ENCODE data around the gene D2HGDH.
"Not testable (repeated sequence)": the region's sequence is repeated elsewhere in the genome, so short reads cannot be mapped to it uniquely, and the experiment has no call there.

The D2HGDH gene

DNA sequence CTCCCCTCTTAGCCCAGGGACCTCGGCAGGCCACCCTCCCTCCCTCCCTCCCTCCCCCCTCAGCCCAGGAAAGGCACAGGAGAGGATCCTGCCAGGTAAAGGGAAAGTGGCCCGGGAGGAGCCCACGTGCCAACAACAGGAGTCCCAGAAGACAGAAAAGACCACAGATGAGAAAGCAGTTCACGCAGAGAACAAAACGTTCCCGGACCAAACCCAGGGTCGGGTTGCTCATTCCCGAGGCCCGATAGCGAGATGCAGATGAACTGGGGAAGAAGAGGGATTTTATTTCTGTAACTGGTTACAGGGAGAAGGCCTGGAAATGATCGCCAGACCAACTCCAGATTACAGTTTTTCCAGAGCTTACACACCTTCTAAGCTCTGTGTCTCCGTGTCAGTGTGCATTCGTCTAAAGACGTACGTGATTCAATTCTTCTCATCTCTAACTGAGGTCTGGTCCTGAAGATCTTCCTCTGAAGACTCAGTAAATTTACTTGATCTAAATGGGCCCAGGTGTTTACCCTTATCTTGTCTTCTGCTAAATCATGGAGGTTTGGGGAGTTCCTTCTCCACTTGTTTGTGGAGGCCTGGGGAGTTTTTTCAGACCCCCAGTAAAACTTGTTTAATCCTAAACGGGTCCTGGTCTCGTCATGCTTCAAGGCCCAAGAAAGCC, 73.8 kb downstream of the D2HGDH start:
- DNase-seq (ENCODE audit: low read depth): no peak

DNA sequence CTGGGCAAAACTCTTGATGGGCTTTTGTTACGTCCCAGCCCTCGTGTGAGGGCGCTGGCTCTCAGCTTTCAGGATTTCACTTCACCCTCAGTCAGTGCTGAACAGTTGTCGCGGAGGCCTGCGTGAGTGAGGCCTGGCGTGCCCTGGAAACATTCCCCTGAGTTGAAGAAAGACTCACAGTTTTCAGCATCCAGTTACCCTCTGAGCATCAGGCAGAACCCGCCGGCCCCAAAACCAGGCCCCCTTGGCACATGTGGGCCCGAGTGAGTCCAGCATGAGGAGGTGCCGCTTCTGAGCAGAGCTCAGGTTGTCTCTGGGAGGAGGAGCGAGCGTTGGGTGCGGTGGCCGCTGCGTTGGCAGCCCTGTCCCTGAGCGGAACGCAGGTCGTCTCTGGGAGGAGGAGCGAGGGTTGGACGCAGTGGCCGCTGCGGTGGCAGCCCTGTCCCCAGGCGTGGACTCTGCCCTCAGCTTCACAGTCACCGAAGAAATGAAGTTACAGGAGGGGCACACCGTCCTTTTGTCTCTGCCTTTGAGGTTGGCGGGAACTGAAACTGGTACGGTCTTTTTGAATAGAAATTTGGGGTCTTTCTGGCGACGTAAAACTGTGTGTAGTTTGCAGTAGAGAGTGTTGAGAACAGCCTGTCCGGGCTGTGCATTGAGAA, 74.4 kb downstream of the D2HGDH start, which contains the start of gene NEU4:
Gene NEU4 (plus strand): TSS at position 473 of the 662 bp plus-strand sequence. CDS start 5,292 bp downstream, outside the sequence.
- DNase-seq (ENCODE audit: low read depth): no peak

DNA sequence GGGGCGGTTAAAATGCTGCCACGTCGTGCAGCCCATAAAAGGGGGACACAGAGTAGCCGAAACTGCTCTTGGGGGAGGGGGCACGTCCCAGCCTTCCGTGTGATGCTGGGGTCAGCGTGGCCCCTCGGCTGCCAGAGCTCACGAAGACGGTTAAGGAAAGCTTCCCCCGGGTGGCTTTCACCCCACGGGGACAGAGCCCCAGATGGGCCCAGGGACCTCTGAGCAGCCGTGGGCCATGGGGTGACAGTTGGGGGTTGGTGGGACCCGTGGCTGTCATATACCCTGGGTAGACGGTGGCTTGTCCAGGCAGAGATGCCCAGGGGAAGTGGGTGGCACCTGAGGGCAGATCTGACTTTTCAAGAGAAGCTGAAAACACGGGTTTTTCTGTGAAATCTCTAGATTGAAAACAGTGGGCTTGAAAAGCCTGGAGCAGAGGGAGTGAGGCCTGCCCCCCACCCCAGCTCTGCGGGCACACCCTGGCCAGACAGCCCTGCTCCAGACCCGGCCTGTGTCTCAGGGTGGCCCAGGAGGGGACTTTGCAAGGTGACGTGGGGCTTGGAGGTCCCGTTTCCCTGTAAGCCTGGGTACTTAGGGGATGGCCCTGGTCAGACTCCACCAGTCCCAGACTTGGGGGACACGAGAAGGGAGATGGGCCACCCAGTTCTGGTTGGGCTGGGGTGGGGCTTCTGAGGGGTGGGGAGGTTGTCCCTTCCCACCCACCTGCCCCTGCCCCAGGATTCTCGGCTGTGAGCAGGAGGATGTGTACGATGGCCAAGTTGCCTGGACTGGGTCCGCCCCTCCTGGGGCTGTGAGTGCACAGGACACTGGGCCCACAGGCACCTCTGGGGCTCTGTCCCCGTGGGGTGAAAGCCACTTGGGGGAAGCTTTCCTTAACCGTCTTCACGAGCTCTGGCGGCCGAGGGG, 75.2 kb downstream of the D2HGDH start:
- no peak for DNase-seq (ENCODE audit: low read depth)

DNA sequence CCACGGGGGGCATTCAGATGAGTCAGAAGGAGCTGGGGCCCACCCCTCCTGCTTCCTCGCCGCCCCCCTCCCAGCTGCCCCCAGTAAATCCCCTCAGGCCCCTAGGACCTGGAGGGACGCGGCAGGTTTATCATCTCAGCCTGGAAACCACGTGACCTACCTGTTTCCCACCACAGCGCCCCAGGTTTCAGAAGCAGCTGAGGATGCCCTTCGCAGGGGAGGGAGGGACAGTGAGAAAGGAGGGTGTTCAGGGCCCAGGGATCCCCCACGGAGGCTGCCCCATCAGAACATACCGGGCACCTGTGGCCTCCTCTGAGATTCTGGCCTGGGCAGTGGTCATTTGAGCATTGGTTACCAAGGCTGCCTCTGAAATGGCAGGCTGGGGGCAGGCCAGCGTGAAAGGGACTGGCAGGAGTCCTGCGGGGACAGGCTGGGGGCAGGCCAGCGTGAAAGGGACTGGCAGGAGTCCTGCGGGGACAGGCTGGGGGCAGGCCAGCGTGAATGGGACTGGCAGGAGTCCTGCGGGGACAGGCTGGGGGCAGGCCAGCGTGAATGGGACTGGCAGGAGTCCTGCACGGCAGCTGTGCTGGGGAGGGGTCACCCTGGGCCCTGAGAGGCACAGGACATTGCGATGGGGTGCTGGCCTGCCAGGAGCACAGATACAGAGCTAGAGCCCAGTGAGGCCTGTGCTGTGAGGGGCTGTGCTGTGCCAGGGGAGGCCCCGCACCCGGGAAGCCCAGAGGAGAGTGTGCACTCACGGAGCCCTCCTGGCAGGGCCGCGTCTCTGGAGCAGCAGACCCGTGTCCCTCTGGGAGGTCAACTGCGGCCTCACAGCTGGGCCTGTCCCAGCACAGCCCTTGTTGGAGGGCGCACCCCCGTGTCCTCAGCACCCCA, 76.1 kb downstream of the D2HGDH start:
- no peak for DNase-seq (ENCODE audit: low read depth)

DNA sequence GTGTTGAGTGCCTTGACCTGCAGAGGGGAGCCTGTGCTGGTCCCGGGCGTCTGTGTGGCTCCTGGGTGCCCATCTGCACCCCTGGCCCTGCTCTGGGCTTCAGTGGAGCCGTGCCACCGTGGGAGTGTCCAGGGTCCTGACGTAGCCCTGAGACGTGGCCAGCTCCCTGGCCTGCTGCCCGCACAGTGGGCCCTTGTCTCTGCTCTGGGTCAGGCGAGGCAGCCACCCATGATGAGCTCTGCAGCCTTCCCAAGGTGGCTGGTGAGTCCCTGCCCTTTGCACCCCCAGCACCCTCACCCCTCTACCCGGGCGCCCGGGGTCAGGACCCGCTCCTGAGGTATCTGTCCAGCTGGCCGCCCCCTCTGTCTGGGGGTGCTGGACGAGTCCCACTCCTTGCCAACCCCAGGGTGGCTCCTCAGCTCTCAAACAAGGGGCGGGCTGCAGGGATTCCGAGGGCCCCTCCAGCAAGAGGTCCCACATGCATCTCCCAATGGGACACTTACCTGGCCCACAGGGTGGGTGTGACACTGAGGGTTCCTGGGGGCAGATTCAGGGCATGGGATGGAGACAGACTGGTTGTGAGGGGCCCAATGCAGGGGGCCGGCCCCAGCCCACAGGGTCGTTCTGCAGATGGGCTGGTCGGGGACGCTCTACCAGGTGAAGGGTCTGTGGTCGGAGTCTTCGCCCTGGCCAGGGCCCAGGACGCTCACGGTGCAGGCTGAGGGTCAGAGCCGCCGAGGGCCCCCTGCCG, 76.9 kb downstream of the D2HGDH start:
- no peak for DNase-seq (ENCODE audit: low read depth)

DNA sequence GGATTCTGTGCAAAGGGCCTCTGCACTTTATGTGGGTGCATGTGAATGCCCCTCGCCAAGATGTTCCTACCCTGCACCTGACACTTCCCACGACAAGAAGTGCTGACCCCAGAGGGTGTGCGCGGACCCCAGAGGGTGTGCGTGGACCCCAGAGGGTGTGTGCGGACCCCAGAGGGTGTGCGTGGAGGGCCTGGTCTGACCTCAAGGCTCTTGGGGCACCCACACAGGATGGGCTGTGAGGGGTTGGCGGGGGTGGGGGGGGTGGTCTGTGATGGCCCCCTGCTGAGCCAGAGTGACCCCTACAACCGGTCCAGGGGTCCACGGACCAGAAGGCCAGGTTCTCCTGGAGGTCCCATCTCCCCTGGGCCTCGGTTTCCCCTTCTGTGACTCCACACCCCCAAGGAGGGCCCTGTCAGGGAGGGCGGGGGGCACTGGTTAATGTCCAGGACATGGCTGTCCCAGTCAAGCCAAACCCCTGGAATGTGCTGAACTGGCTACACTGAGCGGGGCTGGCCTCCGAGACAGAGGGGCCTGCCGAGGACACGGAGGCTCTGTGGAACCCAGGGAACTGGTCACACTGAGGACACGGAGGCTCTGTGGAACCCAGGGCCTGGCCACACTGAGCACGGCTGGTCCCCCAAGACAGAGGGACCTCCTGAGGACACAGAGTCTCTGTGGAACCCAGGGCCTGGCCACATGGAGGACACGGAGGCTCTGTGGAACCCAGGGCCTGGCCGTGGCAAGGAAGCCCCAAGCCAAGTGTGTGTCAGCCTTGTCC, 77.7 kb downstream of the D2HGDH start:
- DNase-seq (ENCODE audit: low read depth): no peak

DNA sequence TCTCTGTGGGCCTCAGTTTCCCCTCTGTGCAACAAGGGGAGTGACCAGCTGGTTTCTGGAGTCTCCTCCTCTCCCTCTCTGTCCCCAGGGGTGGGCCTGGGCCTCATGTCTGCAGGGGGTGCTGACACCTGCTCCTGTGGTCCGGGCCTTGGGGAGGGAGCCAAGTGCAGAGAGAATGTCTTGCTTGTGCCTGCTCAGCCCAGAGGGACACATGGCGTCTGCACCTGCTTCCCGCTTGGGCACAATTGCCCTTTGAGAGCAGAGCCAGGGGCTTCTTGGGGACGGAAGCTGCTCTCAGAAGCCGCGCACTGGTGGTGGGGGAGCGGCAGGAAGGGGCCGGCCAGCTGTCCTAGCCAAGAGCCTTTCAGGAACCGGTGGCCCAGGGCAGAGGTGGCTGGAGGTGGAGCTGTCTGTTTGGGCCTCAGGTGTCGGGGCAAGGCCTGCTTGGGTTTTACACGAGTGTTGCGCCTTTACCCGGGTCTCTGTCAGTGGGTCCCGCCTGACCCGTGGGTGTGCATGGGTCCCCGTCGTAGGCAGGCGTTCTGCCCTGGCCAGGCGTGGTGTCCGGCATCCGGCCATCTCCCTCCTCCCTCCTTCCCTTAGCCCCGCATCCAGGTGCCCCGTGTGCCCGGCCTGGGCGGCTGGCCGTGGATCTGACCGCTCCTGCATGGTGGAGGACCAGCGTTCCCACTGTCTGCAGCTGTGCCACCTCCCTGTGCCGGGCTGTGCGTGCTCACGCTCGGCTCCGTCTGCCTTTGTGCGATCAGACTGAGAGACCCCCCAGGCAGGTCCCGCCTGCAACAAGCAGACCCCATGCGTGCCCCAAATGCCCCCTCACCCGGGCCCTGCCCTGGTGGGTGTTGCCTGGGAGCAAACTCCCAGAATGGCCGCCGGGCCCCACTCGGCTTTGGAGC, 78.6 kb downstream of the D2HGDH start:
- DNase-seq (ENCODE audit: low read depth): no peak

DNA sequence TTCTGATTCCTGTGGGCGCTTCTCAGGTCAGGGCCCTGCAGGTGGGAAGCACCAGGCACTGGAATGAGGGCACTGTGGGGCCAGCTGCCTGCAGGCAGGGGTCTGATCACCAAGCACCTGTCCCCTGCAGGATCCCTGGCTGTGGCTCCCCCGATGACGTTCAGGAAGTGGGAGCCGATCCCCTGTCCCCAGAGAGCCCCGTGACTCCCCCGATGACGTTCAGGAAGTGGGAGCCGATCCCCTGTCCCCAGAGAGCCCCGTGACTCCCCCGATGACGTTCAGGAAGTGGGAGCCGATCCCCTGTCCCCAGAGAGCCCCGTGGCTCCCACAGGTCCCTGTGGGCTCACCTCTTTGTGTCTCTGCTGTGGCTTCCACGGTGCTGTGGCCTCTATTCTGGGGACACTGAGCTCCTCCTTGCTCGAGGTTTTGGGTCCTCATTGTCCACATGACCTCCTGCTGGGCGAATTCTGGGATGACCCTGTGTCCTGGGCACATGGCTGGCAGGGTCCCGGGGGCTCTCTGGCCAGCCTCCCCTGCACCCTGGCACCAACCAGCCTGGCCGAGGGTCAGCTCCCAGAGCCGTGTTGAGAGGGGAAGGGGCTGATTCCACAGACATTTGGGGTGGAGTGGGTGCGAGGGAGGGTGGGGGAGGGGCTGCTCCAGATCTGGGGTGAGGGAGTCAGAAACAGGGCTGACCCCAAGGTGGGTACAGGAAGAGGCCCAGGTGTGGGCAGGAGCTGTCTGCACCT, 79.4 kb downstream of the D2HGDH start:
- DNase-seq (ENCODE audit: low read depth): no peak

DNA sequence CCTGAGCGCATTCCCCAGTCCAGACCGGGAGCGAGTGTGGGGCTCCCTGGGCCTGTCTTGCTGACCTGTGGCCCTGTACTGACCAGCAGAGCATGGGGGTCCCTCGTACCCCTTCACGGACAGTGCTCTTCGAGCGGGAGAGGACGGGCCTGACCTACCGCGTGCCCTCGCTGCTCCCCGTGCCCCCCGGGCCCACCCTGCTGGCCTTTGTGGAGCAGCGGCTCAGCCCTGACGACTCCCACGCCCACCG, 79.9 kb downstream of the D2HGDH start:
- DNase-seq (ENCODE audit: low read depth): no peak

DNA sequence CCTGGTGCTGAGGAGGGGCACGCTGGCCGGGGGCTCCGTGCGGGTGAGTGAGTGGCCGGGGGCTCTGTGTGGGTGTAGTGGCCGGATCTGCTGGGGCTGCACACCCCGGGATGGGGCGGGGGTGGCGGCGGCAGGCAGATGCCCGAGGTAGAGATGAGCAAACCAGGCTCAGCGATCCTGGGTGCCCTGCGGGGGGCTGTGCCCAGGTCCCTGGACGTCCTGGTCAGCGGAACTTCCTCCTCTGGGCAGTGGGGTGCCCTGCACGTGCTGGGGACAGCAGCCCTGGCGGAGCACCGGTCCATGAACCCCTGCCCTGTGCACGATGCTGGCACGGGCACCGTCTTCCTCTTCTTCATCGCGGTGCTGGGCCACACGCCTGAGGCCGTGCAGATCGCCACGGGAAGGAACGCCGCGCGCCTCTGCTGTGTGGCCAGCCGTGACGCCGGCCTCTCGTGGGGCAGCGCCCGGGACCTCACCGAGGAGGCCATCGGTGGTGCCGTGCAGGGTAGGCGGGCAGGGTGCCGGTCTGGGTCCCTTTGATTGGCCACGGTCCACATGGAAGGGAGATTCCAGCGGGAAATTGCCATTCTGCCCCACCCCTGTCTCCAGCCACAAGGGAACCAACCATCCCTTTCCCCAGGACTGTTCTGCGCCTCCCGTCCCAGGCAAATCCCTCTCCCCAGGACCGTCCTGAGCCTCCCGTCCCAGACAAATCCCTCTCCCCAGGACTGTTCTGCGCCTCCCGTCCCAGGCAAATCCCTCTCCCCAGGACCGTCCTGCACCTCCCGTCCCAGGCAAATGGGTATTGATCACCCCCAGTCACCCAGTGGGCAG, 80.4 kb downstream of the D2HGDH start:
- DNase-seq (ENCODE audit: low read depth): no peak

DNA sequence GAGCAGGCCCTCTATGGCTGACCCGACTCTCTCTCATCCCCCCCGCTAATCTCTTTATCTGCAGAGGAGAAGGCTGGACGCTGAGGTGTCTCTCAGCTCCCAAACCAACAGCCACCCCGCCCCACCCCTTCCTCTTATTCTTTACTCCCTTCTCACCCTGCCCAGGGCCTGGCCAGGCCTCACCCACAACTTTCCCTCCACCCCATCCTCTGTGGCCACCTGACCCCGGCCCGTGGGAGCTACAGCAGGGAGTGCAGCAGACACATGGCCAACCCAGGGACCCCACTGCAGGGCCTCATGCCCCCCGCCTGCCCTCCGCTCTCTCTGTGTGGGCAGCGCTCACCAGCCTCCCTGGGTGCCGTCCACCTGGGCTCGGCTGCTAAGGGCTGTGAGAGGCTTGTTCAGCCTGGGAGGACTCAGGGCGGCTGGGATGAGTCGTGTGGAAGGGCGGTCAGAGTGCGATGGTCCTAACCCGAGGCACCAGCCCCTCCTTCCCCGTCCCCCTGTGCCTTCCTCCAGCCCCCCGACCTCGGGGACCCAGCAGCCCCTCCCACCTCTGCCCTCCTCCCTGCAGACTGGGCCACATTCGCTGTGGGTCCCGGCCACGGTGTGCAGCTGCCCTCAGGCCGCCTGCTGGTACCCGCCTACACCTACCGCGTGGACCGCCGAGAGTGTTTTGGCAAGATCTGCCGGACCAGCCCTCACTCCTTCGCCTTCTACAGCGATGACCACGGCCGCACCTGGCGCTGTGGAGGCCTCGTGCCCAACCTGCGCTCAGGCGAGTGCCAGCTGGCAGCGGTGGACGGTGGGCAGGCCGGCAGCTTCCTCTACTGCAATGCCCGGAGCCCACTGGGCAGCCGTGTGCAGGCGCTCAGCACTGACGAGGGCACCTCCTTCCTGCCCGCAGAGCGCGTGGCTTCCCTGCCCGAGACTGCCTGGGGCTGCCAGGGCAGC, 81.3 kb downstream of the D2HGDH start:
- no peak for DNase-seq (ENCODE audit: low read depth)

DNA sequence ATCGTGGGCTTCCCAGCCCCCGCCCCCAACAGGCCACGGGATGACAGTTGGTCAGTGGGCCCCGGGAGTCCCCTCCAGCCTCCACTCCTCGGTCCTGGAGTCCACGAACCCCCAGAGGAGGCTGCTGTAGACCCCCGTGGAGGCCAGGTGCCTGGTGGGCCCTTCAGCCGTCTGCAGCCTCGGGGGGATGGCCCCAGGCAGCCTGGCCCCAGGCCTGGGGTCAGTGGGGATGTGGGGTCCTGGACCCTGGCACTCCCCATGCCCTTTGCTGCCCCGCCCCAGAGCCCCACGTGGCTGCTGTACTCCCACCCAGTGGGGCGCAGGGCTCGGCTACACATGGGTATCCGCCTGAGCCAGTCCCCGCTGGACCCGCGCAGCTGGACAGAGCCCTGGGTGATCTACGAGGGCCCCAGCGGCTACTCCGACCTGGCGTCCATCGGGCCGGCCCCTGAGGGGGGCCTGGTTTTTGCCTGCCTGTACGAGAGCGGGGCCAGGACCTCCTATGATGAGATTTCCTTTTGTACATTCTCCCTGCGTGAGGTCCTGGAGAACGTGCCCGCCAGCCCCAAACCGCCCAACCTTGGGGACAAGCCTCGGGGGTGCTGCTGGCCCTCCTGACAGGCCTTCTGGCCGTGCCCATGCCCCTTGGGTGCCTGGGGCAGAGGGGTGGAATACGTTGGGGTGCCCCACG, 82.1 kb downstream of the D2HGDH start:
- no peak for DNase-seq (ENCODE audit: low read depth)

DNA sequence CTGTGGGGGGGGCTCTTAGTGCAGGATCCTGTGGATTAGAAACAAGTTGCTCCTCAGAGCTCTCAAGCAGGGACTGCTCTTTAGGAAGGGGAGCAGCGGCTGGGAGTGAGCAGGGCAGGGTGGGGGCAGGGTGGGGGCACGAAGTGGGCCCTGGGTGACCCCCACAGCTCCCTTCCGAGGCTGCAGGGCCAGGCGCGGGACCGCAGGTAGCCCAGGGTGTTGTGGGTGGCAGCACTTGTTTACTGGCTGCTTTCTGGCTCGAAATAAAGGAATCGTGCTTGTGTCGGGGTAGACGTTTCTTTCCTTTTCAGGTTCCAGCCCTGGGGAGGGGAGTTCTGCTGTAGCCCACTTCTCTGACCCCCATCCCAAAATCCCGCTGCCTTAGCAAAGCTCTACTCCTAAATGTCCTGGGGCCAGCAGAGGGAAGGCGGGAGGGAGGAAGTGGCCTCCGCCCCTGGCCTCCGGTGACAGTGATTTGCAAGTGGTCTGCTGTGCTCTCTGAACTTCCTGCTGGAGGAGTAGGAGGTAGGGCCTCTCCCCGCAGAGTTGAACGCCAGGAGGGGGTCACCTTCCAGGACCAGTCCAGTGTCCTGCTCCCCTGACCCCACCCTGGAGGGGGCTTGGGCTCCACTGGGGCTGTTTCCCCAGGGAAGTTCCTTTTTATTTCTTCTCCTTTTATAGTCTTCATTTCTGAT, 82.8 kb downstream of the D2HGDH start:
- no peak for DNase-seq (ENCODE audit: low read depth)

DNA sequence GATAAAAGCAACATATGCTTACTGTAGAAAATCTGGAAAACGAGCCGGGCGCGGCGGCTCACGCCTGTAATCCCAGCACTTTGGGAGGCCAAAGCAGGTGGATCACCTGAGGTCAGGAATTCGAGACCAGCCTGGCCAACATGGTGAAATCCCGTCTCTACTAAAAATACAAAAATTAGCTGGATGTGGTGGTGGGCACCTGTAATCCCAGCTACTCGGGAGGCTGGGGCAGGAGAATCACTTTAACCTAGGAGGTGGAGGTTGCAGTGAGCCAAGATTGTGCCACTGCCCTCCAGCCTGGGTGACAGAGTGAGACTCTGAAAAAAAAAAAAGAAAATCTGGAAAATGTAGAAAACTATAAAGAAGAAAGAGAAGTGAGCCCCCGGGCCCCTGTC, 83.4 kb downstream of the D2HGDH start:
- DNase-seq (ENCODE audit: low read depth): not testable (repeated sequence)
